HG03520 (cell line): ENCODE results near the gene ERGIC1.

Experiments used
- ATAC-seq: cut with Tn5 transposase; IDR thresholded peaks from one replicate; pipeline ENCODE4 v1.9.1; 2021; ENCODE audit warnings: mild to moderate bottlenecking, moderate library complexity; ENCODE audit not compliant: unreplicated experiment

ERGIC1 gene

DNA sequence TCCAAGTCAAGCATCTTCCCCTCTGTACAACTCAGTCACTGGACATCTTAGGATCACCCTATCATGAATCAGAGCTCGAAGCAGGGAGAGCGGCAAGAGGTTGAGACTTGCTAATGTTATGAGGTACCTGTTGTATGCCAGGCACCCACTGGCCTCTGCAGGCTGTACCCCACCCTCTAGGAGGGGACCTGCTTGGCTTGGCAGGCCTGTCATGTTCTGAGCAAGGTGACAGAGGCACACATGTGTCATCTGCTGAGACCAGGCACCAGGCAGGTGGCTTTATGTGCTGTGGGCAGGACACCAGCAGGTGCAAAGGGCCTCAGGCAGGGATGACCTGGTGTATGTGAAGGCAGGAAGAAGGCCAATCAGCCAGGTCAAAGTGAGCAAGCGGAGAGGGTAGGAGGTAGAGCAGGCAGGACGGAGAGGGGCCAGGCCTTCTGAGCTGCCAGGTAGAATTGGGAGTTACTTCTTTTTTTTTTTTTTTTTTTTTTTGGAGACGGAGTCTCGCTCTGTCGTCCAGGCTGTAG, 64.9 kb downstream of the ERGIC1 start:
- no peak for ATAC-seq

GRCh38 chr5:172899436-172899835, 65.4 kb downstream of the ERGIC1 start:
- ATAC-seq: no peak

DNA sequence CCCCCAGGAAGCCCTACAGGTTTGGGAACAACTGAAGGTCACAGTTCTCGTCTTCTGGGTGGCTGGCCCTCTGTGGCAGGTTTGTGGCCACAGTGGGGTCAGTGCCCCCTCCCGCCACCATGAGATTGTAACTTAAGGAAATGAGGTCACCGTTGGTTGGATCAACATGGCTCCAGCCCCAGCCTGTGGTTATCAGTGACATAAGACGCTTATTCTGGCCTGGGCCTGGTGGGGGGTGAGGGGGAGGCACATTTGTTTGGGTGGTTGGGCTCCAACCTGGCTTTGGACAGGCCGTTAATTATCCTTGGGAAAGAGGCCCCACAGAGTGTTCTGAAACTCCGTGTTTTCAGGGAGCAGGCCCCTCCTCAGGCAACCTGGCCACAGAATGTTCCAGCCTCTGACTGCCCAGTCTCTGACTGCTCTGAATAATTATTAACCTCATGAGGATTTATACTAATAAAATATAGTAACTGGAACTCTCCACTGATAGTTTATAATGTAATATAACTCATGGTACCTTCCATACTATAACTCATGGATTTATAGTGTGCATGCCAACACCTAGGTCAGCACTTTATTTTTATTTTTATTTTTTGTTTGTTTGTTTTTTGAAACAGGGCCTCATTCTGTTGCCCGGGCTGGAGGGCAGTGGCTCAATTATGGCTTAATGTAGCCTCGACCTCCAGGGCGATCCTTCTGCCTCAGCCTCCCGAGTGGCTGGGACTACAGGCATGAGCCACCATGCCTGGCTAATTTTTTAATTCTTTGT, 67.1 kb downstream of the ERGIC1 start:
- no peak for ATAC-seq

GRCh38 chr5:172901788-172902496, 67.9 kb downstream of the ERGIC1 start:
- ATAC-seq: no peak

GRCh38 chr5:172902497-172903472, 68.7 kb downstream of the ERGIC1 start:
- no peak for ATAC-seq

DNA sequence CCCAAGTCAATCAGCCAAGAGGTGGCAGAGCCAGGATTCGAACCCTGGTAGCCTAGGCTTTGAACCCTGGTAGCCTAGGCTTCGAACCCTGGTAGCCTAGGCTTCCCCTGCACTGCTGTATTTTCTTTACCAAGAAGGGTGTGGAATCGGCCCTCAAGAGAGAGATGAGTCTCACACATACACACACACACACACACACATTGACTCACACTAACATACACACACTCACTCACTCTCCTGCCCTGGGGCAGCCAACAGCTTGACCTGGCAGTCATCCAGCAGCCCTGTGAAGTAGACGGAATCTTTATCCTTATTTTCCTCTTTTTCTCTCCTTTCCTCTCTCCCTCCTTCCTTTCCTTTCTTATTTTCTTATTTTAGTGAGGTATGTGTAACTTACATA, 69.7 kb downstream of the ERGIC1 start:
- ATAC-seq: no peak

DNA sequence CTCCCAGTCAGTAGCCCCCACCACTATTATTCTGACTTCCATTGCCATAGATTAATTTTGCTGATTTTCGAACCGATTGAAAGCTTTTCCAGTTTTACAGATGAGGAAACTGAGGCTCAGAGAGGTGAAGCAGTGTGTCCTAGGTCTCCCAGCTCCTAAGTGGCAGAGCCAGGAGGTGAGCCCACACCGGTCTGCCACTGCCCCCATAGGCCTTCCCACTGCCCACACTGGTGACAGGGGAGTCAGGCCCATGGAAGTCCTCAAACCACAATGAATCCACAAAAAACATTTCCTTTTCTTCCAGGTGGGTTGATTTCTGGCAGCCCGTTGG, 70.2 kb downstream of the ERGIC1 start:
- no peak for ATAC-seq

DNA sequence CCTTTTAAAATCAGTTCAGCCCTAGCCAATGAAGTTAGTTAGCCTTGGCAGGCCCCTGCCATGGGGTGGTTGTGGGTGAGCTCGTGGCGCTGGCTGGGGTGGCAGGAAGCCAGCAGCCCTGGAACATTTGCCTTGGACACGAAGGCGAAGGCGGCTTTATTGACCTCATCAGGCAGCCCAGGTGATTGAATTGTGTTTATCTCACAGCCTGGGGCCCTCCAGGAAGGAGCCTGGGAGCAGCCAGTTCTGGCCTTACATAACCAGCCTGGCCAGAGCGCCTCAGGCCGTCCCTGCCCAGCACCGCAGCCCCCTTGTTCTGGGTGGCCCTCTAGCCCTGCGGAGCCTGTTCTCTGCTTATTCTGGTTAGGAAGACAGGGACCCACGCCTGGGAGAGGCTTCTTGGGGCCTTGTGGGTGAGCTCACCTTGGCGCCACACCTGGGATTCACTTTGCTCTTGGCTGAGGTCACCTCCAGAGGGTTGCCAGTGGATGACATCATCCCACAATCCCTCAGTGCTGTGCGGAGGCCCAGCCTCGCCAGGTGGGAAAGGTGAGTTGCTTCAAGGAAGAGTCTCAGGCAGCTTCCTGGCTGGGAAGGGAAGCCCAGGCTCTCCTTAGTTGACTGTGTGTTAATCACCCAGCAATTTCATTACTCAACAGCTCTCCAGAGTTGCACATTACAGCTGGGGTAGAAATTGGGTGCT, 70.7 kb downstream of the ERGIC1 start:
- no peak for ATAC-seq

DNA sequence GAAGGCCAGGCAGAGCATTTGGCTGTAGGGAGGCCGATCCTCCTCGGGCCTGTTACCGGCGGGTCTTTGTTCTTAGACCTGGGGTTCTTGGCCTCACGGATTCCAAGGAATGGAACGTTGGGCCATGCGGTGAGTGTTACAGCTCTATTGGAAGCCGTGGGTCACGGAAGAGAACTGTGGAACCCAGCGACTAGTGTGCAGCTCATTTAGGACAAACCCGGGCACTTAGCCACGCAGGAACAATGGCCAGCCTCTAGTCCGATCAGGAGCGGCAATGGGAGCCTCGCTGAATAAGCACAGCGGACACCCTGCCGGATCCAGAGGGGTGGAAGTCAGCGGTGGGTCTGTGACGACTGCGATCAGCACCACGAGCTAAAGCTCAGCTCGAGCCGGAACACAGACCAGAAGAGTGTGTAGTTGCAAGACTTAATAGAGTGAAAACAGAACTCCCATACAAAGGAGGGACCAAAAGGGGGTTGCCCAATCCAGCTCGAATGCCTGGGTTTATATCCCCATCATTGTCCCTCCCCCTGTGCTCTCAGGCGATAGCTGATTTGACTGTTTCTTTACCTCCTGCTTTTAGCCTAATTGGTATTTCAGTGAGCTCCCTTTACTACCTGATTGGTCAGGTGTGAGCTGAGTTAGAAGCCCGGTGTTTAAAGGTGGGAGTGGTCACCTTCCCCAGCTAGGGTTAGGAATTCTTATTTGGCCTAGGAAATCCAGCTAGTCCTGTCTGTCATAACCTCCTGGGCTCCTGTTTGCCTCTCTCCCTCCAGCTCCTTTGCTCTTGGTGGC, 71.5 kb downstream of the ERGIC1 start:
- no peak for ATAC-seq

DNA sequence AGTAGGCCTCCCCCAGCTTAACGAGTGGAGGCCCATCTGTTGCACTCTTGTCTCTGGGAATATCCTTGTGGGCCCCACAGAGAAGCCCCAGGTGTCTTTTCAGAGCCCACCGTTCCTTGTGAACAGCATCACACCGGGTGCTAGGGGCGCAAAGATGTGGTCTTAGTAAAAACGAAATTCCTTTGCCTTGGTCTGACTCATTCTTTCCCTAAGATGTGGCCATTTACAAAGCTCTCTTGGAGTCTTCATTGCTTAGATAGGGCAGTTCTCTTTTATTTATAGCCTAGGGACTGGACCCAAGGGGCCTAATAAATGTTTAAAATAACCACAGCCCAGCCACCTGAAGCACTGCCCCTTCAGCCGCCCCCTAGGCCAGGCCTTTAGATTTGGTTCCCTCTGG, 72.4 kb downstream of the ERGIC1 start:
- ATAC-seq: no peak

DNA sequence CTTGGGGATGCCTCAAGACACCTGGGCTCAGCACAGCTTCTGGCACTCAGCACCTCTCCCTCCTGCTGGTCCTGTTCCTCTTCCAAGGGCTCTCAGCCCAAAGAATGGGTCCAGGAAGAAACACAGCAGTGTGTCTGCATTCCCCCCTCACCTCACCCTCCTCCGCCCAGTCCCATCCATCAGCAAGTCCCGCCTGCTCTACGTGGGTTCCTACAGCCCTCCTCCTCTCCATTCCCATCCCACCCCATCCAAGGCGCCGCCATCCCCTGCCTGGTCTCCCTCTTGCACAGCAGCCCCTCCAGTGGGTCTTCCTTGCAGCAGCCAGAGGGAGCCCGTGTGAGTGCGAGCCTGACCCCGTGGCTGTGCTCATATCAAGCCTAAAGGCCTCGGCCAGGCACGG, 72.8 kb downstream of the ERGIC1 start:
- ATAC-seq: no peak

GRCh38 chr5:172907657-172908056, 73.6 kb downstream of the ERGIC1 start:
- no peak for ATAC-seq

DNA sequence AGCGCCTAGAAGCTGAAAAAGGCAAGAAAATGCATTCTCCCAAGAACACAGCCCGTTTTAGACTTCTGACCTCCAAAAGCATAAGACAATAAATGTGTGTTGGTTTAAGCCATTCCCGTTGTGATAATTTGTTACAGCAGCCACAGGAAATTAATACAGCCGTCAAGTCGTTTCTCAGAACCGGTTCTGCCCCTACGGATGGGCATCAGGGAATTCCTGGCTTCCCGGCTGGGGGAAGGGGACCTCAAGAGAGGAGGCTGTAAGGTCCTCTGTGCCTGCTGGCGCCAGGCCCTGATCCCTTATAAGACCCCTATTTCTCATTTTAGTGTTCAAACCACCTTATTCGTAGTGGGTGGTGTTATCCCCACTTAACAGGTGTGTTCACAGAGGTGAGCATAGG, 74.6 kb downstream of the ERGIC1 start:
- no peak for ATAC-seq

GRCh38 chr5:172909931-172910502, 76.0 kb downstream of the ERGIC1 start:
- ATAC-seq: no peak

- ATAC-seq: no peak
Measured at GRCh38 chr5:172910828-172911627, 77.0 kb downstream of the ERGIC1 start.

DNA sequence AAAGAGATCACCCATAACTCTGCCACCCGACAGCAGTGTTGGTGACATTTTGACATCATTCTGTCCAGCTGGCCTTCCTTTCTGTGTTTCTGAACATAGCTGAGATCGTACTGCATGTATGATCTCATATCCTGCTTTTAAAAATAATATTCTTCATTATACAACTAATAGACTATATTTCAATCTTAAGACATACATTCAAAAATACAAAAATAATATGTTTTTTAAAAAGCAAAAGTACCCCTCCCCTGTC, 77.5 kb downstream of the ERGIC1 start:
- ATAC-seq: no peak

DNA sequence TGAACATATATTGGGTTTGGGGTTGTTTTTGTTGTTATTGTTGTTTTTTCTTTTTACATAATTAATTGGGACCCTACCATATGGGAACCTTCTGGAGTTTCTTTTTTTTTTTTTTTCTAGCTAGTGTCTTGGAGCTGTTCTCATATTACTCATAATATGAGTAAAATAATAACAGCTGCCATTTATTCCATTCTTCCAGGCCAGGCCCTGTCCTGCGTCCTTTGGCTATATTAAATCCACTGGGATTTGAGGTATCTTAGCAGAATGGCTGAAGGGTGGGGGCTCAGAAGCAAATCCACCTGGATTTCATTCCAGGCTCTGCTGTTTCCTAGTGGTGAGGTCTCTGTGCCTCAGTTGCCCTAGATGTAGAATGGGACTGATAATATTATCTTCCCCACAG, 77.9 kb downstream of the ERGIC1 start:
- no peak for ATAC-seq

DNA sequence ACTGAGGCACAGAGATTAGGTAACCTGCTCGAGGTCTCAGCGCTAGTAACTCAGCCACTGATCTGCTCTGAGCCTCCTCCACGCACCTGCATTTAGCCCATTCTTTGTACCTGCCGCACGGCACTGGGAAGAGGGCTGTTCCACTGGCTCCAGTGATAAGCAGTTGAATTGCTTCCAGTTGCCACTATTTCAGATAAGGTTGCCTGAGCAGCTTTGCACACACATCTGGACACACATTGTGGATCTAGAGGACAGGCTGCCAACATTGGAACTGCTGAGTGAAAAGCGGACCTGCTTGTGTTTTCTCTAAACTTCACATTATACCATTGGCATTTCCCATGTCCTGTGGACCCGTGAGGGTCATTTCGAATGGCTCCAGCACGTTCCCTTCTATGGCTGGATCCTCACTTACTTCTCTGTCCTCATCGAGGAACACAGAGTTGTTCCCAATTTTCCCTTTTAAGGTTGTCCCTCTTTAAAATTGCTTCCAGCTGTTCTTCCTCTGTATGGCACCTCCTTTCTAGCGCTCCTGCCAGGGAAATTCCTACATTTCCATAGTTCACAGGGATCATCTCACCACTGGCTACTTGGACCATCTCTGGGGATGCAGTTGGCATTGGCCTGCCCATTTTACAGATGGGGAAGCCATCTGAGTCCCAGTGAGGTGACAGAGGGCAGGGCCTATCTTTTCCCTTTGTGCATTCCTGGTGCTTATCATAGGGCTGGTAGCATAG, 79.2 kb downstream of the ERGIC1 start:
- no peak for ATAC-seq
